ENCODE results near the gene ZNF500.
A peak's percentile ranks its signal among the peaks of the same experiment; 100 is the strongest.

Gene ZNF500

DNA sequence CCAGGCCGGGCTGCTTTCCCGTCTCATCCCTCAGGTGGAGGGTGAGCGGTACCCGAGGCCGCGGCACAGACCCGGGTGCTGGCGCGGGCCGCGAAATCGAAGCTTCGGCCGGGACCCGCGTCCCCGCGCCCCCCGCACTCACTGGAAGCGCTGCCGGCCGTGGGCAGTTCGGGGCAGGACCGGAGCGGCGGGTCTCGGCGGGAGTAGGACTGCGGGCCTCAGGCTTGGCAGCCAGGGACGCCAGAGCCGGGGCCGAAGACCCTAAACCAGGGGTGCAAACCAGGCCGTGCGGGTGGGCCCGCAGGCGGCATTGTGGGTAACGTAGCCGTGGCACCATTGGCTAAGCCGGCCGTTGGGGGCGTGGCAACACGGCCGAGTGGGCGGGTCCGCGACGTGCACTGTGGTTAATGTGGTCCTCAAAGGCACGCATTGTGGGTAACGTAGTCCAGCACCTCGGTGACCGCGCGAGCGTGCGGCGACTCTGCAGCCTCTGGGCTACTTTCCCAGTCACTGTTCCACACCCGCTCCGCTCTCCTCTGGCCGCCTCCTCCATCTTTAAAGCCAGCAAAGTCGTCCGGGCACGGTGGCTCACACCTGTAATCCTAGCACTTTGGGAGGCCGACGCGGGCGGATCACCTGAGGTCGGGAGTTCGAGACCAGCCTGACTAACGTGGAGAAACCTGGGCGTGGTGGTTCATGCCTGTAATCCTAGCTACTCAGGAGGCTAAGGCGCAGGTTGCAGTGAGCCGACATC lies at the start of gene ZNF500:
TSS of gene ZNF500 (minus strand) at position 288 of the 754 bp plus-strand sequence. CDS start 1,184 bp downstream, outside the sequence.
- peak; percentile 95 for DNase-seq

DNA sequence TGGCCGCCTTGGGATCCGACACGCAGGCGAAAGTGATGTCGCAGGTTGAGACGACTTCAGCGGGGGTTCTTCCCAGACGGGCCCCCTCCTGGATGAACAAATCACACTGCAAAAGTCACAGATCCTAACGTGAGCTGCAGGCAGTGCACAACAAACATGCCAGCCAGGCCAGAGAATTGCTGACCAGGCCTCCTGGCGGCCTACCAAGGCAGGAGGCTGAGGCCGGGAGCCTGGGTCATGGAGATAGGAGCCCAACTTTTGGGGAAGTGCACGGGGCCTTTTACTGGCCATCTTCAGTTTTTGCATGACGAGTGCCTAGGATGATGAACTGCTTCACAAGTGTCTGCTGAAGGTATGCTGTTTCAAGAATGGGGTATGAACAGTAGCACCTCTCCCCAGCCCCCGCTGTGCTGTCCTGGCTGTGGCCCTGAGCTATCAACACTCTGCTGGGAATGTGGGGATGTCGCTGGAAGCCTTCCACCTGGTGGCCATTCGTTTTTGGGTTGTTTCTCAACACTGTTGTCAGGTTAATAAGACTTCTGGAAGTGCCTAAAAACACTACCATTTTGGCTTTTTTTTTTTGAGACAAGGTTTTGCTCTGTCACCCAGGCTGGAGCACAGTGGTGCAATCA lies 47.7 kb upstream of the ZNF500 start:
- no peak for DNase-seq

DNA sequence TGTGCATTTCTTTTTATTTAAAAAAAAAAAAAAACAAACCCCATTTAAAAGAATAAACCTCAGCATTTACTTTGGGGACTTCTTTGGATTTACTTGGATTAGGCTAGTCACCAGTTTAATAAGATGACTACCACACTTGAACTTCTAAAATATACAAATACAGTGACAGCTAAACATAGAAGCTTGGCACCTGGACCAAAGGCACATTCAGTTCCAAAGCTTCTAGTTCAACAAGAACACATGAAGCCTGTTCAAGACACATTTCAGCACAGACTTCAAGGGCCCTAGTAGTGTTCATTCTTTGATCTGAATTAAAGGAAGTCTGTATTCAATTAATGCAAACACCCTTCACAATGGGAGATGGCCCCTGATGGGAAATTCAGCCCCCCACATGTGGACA lies 47.1 kb upstream of the ZNF500 start:
- no peak for DNase-seq

DNA sequence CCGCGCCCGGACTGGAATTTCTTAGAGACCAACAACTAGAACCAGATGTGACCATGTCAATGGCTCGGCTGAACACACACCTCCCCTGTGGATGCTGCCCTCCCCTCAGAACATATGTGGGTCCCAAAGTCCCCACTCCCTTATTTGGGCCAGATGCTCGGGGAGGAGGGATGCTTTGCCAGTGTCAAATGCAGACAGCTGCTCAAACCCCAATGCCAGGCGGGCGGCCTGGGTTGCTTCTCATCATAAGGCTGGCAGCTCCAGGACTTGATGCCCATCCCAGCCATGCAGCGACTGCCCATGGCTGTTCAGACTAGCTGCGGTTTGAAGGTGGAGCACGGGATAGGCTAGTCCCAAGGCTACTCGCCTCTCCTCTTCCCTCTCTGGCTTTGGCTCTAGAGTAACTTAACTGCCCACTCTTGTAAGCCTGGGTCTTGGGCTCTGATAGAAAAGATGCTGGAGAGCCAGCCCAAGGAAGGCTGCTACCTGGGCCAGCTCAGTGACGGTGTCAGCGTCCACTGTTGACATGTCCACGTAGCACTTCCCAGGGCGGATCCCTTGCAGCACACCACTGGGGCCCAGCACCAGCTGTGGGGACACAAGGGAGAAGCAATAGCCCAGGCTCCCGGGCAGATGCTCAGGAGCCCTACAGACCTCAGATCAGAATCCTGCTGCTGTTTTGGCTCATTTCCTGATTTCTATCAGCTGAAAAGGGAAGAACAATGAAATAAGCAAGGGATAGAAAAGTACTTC lies 46.5 kb upstream of the ZNF500 start:
- no peak for DNase-seq

DNA sequence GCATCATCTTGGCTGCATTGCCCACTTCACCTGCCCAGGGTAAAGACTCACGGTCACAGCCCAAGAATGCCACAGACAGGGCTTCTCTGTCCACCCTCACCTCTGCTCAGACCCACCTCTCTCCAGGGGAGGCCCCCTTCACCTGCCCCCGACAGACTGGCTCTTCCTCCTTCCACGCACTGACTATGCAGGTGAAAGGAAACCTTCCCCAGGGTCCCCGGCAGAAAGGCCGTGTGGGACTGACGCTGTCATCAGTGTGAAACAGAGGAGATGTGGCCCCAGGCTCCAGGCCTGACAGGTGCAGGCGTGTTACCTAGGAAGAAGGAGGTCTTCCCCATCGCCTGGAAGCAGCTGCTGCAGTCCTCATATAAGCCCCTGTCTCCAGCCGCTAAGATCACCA lies 44.8 kb upstream of the ZNF500 start:
- DNase-seq, result no peak

DNA sequence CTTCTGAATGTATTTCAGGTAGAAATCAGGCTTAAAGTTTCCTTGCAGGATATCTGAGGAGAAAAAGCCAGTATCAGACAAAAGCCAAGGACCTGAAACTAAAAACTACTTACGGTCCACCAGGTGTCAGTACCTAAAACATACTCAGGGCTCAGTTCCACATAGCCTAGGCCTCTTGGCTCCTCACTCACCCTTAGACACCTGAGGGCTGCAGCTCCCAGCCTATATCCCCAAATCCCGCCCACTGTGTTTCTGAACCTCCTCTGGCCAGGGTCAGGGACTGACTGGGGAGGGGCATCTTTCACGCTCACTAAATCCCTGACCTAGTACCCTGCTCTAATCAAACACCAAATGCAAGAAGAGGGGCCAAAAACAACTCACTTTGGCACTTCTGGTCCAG lies 44.3 kb upstream of the ZNF500 start:
- no peak for DNase-seq

DNA sequence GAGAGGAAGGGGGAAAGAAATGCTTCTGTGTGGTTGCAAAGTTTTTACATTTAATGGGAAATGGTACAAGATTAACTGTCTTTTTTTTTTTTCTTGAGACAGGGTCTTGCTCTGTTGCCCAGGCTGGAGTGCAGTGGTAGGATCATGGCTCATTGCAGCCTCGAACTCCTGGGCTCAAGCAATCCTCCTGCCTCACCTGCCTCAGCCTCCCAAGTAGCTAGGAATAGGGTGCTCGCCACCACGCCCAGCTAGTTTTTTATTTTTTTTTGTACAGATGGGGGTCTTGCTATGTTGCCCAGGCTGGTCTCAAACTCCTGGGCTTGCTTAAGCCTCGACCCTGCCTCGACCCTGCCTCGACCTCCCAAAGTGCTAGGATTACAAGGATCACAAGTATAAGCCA lies 39.3 kb upstream of the ZNF500 start:
- DNase-seq, result no peak

DNA sequence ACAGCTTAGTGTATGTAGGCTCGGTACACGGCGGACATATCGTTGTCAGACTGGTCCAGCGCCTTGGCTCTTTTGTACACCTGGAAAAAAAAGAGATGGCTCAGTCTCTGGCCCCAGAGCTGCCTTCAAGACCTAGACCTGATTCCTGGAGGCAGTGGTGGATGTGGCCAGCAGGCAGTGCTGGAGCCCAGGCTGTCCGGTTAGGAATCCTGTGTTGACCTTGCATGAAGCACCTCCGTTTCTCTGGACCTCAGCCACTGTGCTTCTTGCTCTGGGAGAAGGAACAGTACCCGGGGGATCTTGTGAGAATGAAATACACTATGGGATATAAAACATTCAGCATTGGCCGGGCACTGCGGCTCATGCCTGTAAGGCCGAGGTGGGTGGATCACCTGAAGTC lies 38.3 kb upstream of the ZNF500 start:
- no peak for DNase-seq

DNA sequence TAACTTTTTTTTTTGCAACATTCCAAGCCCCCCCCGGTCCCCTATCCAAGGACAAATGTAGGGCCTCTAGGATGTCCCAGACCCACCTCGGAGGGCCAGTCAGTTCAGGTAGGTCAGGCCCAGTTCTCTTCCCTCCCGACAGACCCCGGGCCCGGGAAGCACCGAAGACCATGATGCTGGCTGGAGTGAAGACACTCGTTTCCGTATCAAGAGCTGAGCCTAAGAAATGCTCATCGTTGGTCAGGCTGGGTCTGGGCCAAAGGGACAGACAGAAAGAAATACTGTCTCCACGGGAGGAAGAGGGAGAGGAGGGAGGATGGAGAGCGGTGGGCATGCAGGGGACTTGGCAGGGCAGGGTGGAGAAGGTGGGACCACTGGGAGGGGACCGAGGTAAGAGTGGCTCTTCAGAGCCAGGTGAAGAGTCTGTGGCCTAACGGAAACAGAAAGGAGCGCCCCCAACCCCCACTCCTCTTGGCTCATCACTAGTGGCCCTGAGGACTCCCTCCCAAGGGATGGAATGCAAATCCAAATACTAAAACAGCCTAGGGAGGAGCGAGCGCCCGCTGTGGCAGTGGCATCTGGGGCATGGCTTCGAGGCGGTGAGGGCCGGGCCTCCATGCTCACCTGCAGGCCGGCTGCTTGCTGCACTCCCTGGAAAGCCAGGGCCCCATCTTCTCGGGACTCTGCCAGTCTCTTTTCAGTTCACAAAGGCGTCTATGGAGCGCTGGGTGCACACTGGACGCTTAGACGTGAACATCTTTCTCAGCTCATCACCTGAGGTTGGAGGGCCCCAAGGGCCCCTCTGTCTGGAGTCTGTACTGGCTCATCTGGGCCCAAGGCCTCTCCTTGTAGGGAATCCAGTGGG lies 37.2 kb upstream of the ZNF500 start:
- DNase-seq, result no peak

DNA sequence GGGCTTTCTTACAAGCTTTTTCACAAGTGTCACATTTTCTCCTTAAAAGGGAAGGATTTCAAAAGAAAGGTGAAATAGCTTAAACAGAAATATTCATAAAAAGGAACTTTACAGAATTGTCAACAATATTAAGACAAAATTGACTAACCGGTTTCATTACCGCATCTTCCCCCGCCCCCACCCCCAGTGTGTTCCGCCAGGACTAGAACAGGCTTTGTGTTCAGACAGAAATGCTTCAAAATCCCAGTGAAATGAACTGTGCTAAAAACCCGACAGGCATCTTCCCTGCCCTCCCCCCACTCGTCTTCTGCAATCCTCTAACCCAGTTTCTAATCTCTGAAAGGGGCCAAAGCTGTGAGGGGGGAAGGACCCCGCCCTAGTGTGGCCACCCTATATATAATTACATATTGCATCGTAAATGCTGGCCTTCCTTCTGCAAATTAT lies 36.5 kb upstream of the ZNF500 start:
- DNase-seq, result no peak

DNA sequence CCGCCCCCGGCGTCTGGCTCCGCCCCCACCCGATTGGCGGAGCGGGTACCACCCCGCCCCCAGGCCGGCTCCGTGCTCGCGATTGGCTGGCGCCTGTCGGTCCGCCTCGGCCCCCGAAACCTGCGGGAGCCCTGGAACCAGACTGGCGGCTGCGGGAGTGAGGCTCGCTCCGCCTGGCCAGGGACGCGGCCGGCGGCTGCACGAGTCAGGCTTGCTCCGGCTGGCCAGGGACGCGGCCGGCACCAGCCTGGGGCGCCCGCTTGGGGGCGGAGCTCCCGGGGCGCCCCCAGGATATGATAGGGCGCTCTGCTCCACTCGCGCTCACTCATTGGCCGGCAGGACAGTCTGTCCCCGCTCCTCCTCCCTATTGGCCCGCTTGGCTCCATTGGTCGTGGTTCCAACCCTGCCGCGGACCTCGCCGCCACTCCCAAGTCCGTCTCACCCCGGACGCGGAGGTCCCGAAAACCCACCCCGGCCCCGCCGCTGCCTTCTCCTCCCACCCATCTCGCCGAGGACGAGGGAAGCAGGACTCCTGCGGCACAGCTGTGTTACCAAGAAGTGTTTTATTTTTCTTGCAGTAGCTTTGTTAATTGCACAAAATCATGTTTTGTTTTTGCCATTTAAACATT lies 35.8 kb upstream of the ZNF500 start:
- DNase-seq, result peak; percentile 87

DNA sequence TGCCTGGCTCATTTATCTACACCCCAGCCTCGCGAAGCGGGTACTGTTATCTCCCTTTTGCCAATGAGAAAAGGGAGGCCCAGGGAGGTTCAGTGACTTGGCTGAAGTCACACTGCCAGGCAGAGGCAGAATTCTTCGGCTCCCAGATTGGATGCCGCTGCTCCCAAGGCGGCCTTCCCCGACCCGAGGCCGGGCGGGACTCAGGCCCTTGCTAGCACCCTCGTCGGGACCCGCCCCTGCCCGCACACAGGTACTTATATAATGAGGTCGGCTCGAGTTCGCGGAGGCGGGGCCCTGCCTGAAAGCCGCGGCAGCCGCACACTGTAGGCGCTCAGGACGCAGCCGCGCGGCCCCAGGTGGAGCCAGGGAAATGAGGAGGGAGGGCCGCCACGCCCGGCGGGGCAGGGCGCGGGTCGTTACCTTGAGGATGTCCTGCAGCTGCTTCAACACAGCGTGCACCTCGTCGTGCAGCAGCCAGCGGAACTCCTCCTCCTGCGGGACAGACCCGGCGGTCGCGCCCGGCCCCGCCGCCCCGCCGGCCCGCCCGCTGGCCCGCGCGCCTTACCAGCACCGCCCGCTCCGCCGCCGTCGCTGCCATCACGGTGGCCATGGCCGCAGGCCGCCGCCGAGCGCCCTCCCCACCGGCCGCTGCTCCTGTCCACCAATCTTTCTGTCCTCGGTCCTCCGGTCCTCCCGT lies 35.1 kb upstream of the ZNF500 start, which contains the start of gene ROGDI:
TSS of gene ROGDI (minus strand) at position 672 of the 697 bp plus-strand sequence. CDS start at position 610, 62 bp downstream.
- DNase-seq, result peak; percentile 90

DNA sequence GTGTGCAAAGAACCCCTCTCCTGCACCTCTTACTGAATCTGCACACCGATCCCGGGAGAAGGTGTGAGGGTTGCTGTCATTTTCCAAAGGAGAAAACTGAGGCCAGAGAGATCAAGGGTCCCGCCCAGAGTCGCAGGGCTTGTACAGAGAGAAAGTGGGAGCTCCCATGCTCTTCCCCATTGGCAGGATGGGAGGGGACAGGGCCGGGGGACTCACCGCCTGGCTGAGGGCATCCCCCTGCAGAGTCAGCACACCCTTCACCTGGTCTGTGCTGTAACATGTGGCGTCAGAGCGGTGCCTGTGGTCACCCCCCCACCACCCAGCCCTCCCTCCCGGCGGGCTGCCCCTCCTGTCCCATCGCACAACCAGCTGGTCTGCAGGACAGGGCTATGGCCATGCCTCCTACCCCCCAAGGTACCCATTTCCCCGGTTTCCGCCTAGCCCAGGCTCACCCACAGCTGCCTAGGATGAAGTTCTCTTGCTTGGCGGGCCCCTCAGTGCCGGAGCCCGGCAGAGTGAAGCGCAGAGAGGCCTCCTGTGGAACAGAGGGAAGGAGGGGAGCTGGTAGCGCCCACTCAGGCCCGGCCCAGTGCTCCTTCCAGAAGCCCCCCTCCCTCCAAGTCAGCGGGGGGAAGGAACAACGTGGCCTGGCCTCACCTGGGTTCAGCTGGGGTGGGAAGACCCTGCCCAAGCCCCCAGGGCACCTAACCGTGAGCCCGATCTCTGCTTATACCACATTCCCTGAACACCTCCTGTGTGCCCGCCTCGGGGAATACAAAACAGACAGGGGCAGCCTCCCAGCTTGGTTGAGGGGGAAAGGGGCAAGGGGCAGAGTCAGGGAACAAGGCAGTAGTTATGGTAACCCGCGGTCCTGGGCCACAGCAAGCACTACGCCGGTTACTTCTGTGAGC lies 34.3 kb upstream of the ZNF500 start:
- DNase-seq, result no peak

DNA sequence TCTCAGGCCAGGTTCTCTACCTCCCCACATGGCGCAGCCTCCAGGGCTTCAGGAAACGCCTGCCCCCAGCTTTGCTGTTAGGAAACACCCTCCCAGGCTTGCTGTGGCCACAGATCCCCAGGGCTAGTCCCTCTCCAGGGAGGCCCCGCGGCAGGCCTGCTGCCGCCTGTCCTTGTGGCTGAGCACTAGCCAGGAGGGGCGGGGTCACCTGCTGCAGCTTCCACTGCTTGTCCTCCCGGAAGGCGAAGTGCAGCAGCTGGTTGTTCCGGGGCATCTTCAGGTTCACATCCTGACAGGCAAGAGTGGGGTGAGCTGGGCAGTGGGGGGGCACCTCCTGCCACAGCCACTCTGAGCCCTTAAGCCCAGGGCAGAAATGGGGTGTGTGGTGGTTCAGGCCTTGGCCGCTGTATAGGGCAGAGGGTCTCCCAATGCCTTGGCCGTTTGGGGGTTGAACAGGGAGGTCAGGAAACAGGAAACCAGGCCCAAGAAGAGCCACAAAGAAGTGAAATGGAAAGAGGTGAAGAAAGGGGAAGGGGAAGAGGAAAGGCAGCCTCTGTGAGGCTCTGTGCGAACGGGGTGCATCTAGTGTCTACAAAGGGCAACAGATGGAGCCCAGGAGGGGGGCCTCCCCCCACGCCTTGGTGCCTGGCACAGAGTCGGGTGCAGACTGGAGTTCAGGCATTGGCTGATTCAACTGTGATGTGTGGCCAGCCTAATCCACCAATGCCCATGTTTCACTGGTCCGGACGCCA lies 33.5 kb upstream of the ZNF500 start:
- no peak for DNase-seq

DNA sequence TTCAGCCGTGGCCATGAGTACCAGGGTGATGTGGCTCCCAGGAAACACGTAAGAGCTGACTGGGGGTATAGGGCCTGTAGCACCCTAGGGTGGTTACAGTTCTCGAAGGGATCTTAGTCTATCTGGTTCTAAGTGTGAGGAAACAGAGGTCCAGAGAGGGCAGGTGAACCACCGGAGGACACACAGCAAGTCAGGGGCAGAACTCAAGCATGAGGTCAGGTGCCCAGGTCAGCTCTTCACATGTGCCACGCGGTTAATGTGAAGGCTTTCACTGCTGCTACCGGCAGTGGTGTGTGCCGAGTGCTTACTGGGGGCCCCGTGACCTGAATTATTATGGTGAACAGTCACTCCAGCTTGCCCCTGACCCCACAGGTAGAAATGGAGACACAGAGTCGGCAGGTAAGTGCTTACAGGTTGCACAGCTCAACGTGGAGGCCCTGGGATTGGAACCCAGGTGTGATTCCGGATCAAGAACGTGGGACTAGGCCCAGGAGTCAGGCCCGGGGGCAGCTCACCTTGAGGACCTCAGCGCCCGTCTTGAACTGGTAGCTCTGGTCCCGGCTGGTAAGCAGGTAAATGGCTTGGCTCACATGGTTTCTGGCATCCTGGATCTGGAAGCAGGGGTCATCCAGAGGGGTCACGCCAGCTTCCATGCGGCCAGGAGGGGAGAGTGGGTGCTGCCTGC lies 32.4 kb upstream of the ZNF500 start:
- DNase-seq, result no peak

DNA sequence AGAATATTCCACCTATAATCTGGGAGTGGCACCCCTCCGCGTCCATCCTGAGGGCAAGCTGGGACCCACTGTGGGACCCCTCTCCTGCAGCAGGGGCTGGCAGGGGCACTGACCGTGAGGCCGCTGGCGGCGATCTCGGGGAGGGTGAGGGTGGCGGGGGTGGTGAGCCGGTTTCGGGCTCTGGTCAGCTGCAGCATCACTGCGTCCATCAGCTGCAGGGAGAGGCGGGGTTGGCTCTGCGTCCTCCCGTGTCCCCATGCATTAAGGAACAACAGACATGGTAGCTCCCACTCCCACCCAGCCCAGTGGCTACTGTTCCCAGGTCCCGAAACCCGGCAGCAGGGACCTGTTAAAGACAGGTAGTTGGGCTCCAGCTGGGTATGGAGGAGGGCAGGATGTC lies 31.5 kb upstream of the ZNF500 start:
- DNase-seq, result no peak

DNA sequence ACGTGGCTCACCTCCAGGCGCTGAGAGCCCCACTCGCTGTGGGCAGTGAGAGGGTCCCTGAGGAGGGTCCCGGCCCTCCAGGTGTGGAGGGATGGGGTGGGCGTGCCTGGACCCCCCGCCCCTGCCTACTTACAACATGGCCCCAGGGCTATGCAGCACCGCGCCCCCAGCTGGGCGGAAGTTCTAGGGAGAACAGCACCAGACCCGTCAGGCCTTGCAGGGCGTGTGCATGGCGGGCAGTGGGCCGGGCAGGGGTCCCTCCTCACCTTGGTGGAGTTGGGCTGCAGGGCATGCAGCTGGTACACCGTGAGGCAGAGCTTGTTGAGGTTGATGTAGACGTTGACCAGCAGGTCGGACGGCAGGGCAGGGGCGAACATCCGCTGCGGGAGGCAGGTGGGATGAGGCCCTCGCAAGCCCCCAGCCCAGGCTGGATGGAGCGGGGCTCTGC lies 30.9 kb upstream of the ZNF500 start:
- no peak for DNase-seq

DNA sequence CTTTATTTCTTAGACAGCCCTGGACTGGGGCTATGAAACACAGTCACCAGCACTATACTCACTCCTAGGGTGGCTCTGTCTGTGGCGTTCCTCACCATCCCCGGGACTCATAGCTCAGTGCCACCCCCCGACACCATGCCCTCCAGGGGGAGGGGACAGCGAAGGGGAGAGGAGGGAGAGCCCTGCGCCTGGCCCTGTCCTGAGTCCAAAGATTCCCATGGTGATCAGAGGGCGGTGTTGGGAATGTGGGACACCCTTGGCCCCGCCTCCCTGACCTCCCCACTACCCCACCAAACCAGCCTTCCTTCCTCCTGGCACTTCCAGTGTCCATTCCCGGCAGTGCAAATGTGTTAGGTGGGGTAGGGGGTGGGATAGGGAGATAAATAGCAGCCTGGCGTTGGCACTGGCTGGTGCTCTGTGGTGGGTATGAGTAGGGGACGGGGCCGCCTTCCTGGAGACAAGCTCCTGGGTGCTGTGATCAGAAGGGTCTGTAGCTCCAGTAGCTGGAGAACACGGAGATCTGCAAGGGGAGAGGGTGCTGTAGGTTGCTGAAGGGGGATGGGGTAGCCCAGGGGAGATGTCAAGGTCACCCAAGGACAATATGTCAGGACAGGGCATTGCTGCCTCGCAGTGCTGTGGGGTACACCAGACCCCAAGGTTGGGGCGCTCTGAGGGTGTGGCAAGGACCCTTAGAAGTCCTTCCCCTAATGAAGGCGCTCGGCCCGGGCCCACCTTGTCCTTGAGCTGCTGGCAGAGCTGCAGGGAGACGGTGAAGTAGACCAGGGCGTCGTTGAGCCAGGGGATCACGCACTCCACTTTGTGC lies 30.2 kb upstream of the ZNF500 start:
- no peak for DNase-seq

Data from CD4-positive, alpha-beta T cell treated with Interleukin-15 for 1 hour (primary cell).